Testis (tissue), 2 donors: Measurements from ENCODE around the gene SF3B2.

Experiments used
- CTCF ChIP-seq, 3 experiments: fragments of 450-650 bp in 2 of 3; fragments of 200-600 bp in 1 of 3; sonication (generic) in 1 of 3; IDR thresholded peaks; one replicate each; pipeline ENCODE4 v1.5.1; 2016 to 2019; ENCODE audit warnings: antibody characterized with exemption in 3 of 3, mild to moderate bottlenecking in 2 of 3, moderate library complexity in 1 of 3
- POLR2A ChIP-seq: fragments of 450-650 bp; IDR thresholded peaks from one replicate; pipeline ENCODE4 v1.6.1; 2017; ENCODE audit warnings: antibody characterized with exemption, mild to moderate bottlenecking, moderate library complexity

GRCh38 chr11:66112041-66112491, 59.9 kb downstream of the SF3B2 start:
- TF ChIP-seq CTCF (IDR thresholded peaks at IDR 0.05): no peak
- no peak for TF ChIP-seq POLR2A
